ENCODE results near the gene NRN1L.

DNA sequence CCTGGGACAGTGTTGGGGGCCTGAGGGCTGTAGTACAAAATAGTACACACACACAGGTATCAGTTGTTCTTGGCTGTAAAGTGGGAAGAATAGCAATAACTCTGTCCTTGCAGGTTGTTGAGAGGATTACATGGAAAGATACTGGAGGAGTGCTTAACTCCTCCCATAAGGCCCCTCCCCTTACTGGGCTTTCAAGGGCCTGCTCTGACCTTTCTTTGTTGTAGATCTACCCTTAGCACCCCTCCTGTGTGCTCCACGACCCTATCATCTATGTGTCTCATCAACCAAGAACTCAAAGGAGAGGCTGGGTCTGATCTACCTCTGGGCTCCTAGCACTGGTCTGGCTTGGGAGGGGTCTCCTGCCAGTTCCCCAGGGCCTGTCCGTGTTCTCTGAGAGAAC lies 20.1 kb upstream of the NRN1L start:
- TF ChIP-seq RAD21 (IDR thresholded peaks at IDR 0.05) (no peak), NR2F2 (IDR thresholded peaks at IDR 0.05) (no peak), YY1 (IDR thresholded peaks at IDR 0.05) (no peak), JUND (IDR thresholded peaks at IDR 0.05) (no peak)
- TF ChIP-seq, protein P1, sequence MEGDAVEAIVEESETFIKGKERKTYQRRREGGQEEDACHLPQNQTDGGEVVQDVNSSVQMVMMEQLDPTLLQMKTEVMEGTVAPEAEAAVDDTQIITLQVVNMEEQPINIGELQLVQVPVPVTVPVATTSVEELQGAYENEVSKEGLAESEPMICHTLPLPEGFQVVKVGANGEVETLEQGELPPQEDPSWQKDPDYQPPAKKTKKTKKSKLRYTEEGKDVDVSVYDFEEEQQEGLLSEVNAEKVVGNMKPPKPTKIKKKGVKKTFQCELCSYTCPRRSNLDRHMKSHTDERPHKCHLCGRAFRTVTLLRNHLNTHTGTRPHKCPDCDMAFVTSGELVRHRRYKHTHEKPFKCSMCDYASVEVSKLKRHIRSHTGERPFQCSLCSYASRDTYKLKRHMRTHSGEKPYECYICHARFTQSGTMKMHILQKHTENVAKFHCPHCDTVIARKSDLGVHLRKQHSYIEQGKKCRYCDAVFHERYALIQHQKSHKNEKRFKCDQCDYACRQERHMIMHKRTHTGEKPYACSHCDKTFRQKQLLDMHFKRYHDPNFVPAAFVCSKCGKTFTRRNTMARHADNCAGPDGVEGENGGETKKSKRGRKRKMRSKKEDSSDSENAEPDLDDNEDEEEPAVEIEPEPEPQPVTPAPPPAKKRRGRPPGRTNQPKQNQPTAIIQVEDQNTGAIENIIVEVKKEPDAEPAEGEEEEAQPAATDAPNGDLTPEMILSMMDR (IDR thresholded peaks at IDR 0.05; ENCODE audit: low read depth, low read length, missing input control), result no peak
- TF ChIP-seq, protein P2, sequence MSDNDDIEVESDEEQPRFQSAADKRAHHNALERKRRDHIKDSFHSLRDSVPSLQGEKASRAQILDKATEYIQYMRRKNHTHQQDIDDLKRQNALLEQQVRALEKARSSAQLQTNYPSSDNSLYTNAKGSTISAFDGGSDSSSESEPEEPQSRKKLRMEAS (IDR thresholded peaks at IDR 0.05), result no peak
